CD4-positive, CD25-positive, alpha-beta regulatory T cell (primary cell): Measurements from ENCODE around the gene MOGAT2. TPM values are rescaled to one million over a fixed set of nuclear protein-coding genes. Genes with fewer than 3 reads are reported as not detected.
"Not testable (repeated sequence)": the region's sequence is repeated elsewhere in the genome, so short reads cannot be mapped to it uniquely, and the experiment has no call there.

ENCODE experiments used
- ATAC-seq, 2 donors: fragments of 150-1000 bp; cut with Tn5 transposase; one replicate each; pipeline ENCODE4 v1.10.0; 2021; ENCODE audit warnings: low read depth in 2 of 2, moderate number of reproducible peaks in 2 of 2, moderate library complexity in 1 of 2
- DNase-seq, 3 donors: peaks; one replicate each; pipeline versions ENCODE4 v3.0.0 to v3.0.0-alpha.2; 2012 to 2022; ENCODE audit warnings: mixed read lengths in 1 of 3
- H3K27ac ChIP-seq: one replicate; pipeline ENCODE4 v1.7.0; 2013; ENCODE audit warnings: mild to moderate bottlenecking, low read length; ENCODE audit not compliant: insufficient read depth, poor library complexity, severe bottlenecking
- H3K27me3 ChIP-seq: one replicate; pipeline ENCODE4 v1.7.0; 2013; ENCODE audit warnings: low read length; ENCODE audit not compliant: control insufficient read depth, insufficient read depth
- H3K36me3 ChIP-seq: one replicate; pipeline ENCODE4 v1.7.0; 2013; ENCODE audit warnings: mild to moderate bottlenecking, low read length, moderate library complexity; ENCODE audit not compliant: control insufficient read depth, insufficient read depth
- H3K4me1 ChIP-seq: 2 replicates; pipeline ENCODE4 v1.7.0; 2013; ENCODE audit warnings: mild to moderate bottlenecking, low read length; ENCODE audit not compliant: insufficient read depth, control insufficient read depth, poor library complexity, severe bottlenecking
- H3K4me3 ChIP-seq: one replicate; pipeline ENCODE4 v1.7.0; 2013; ENCODE audit warnings: low read depth, mild to moderate bottlenecking, low read length, moderate library complexity
- H3K9me3 ChIP-seq, 2 experiments: 1 replicate in 1 of 2; 2 replicates in 1 of 2; pipeline ENCODE4 v1.7.0; 2013; ENCODE audit warnings: low read length in 2 of 2, mild to moderate bottlenecking in 1 of 2, moderate library complexity in 1 of 2; ENCODE audit not compliant: control insufficient read depth in 2 of 2
- H3K27ac Mint-ChIP-seq, 3 donors: one replicate each; pipeline ENCODE4 v1.8.0; 2020 to 2022; ENCODE audit warnings: mild to moderate bottlenecking in 3 of 3, mixed read lengths in 3 of 3, moderate library complexity in 2 of 3
- H3K27me3 Mint-ChIP-seq: one replicate; pipeline ENCODE4 v1.8.0; 2022; ENCODE audit warnings: mild to moderate bottlenecking, mixed read lengths
- H3K36me3 Mint-ChIP-seq: one replicate; pipeline ENCODE4 v1.8.0; 2020; ENCODE audit warnings: mixed read lengths
- H3K4me1 Mint-ChIP-seq, 4 donors: one replicate each; pipeline ENCODE4 v1.8.0; 2020 to 2022; ENCODE audit warnings: mixed read lengths in 4 of 4, mild to moderate bottlenecking in 1 of 4
- H3K4me3 Mint-ChIP-seq, 4 donors: one replicate each; pipeline ENCODE4 v1.8.0; 2020 to 2022; ENCODE audit warnings: mild to moderate bottlenecking in 4 of 4, mixed read lengths in 4 of 4, moderate library complexity in 3 of 4
- H3K9me3 Mint-ChIP-seq, 7 donors: one replicate each; pipeline ENCODE4 v1.8.0; 2020 to 2022; ENCODE audit warnings: mixed read lengths in 7 of 7, mild to moderate bottlenecking in 3 of 7, moderate library complexity in 2 of 7
- polyA plus RNA-seq, 4 donors: library from polyadenylated mRNA; unstranded; fragments of 300-500 nt; fragmentation: Illumina TruSeq; gene quantifications; one replicate each; pipeline ENCODE4 v1.2.3, GENCODE V29; 2021
- total RNA-seq: library from RNA; stranded (reverse); gene quantifications from one replicate; pipeline ENCODE4 v1.2.3, GENCODE V29; 2022

MOGAT2 gene
- total and polyA plus RNA-seq, 5 donors from 2014 or later: not detected

- no peak overlapping the region for H3K27ac Mint-ChIP-seq
- no peak overlapping the region for H3K4me3 Mint-ChIP-seq
- no peaks in the 10 kb centered on the region for H3K36me3 Mint-ChIP-seq
- H3K27me3 Mint-ChIP-seq: peaks cover 17% of the 10 kb centered on the region
- DNase-seq (no peak), ATAC-seq (no peak)
- Histone ChIP-seq H3K27me3 (no peaks in the 10 kb centered on the region), H3K9me3 (no peaks in the 10 kb centered on the region), H3K4me3 (no peak overlapping the region), H3K27ac (no peak overlapping the region), H3K36me3 (no peaks in the 10 kb centered on the region), H3K4me1 (no peaks in the 10 kb centered on the region)
- H3K4me1 Mint-ChIP-seq: no peaks in the 10 kb centered on the region
- no peaks in the 10 kb centered on the region for H3K9me3 Mint-ChIP-seq
Measured at GRCh38 chr11:75734491-75735180, 17.0 kb downstream of the MOGAT2 start.

GRCh38 chr11:75735181-75735845, 17.7 kb downstream of the MOGAT2 start:
- H3K36me3 ChIP-seq: no peaks in the 10 kb centered on the region
- no peak overlapping the region for H3K27ac ChIP-seq
- Mint-ChIP-seq H3K36me3 (no peaks in the 10 kb centered on the region), H3K27me3 (peaks cover 21% of the 10 kb centered on the region), H3K4me1 (no peaks in the 10 kb centered on the region), H3K27ac (no peak overlapping the region), H3K9me3 (no peaks in the 10 kb centered on the region), H3K4me3 (no peak overlapping the region)
- peaks cover 2% of the 10 kb centered on the region for H3K27me3 ChIP-seq
- DNase-seq (no peak), ATAC-seq (no peak)
- no peaks in the 10 kb centered on the region for H3K4me1 ChIP-seq
- H3K4me3 ChIP-seq: no peak overlapping the region
- H3K9me3 ChIP-seq: no peaks in the 10 kb centered on the region

- Histone ChIP-seq H3K9me3 (no peaks in the 10 kb centered on the region), H3K36me3 (no peaks in the 10 kb centered on the region), H3K27ac (no peak overlapping the region), H3K27me3 (peaks cover 11% of the 10 kb centered on the region), H3K4me1 (no peaks in the 10 kb centered on the region), H3K4me3 (no peak overlapping the region)
- H3K4me1 Mint-ChIP-seq: no peaks in the 10 kb centered on the region
- H3K27ac Mint-ChIP-seq: no peak overlapping the region
- no peak overlapping the region for H3K4me3 Mint-ChIP-seq
- no peaks in the 10 kb centered on the region for H3K36me3 Mint-ChIP-seq
- DNase-seq: no peak
- peaks cover 28% of the 10 kb centered on the region for H3K27me3 Mint-ChIP-seq
- ATAC-seq: no peak
- H3K9me3 Mint-ChIP-seq: no peaks in the 10 kb centered on the region
Measured at GRCh38 chr11:75737314-75737713, 19.7 kb downstream of the MOGAT2 start.

- H3K36me3 Mint-ChIP-seq: no peaks in the 10 kb centered on the region
- H3K27ac ChIP-seq: no peak overlapping the region
- H3K9me3 ChIP-seq: no peaks in the 10 kb centered on the region
- H3K4me3 ChIP-seq: no peak overlapping the region
- no peak for ATAC-seq
- H3K4me3 Mint-ChIP-seq: no peak overlapping the region
- H3K4me1 Mint-ChIP-seq: no peaks in the 10 kb centered on the region
- no peak for DNase-seq
- H3K27me3 ChIP-seq: peaks cover 18% of the 10 kb centered on the region
- peaks cover 36% of the 10 kb centered on the region for H3K27me3 Mint-ChIP-seq
- no peaks in the 10 kb centered on the region for H3K9me3 Mint-ChIP-seq
- H3K36me3 ChIP-seq: no peaks in the 10 kb centered on the region
- H3K27ac Mint-ChIP-seq: no peak overlapping the region
- H3K4me1 ChIP-seq: no peaks in the 10 kb centered on the region
Measured at GRCh38 chr11:75740681-75741080, 23.0 kb downstream of the MOGAT2 start.

GRCh38 chr11:75743159-75743558, 25.5 kb downstream of the MOGAT2 start:
- H3K4me1 ChIP-seq, H3K4me1 Mint-ChIP-seq, H3K9me3 Mint-ChIP-seq, H3K27ac Mint-ChIP-seq, H3K27ac ChIP-seq, H3K36me3 Mint-ChIP-seq, H3K9me3 ChIP-seq, H3K36me3 ChIP-seq, ATAC-seq, DNase-seq, H3K4me3 Mint-ChIP-seq, H3K4me3 ChIP-seq: not testable (repeated sequence)
- H3K27me3 ChIP-seq: peaks cover 18% of the 10 kb centered on the region
- H3K27me3 Mint-ChIP-seq: peaks cover 47% of the 10 kb centered on the region

- Histone ChIP-seq H3K4me1 (no peaks in the 10 kb centered on the region), H3K27me3 (peaks cover 18% of the 10 kb centered on the region), H3K4me3 (no peak overlapping the region), H3K9me3 (no peaks in the 10 kb centered on the region), H3K36me3 (no peaks in the 10 kb centered on the region), H3K27ac (no peak overlapping the region)
- no peak overlapping the region for H3K27ac Mint-ChIP-seq
- DNase-seq (no peak), ATAC-seq (no peak)
- no peak overlapping the region for H3K4me3 Mint-ChIP-seq
- H3K9me3 Mint-ChIP-seq: peaks cover 0 to 5% (median 0%) of the 10 kb centered on the region in 7 donors
- H3K4me1 Mint-ChIP-seq: peaks cover 0 to 5% (median under 1%) of the 10 kb centered on the region in 4 donors
- H3K27me3 Mint-ChIP-seq: peaks cover 43% of the 10 kb centered on the region
- no peaks in the 10 kb centered on the region for H3K36me3 Mint-ChIP-seq
Measured at GRCh38 chr11:75743711-75744563, 26.3 kb downstream of the MOGAT2 start.

- no peaks in the 10 kb centered on the region for H3K4me1 ChIP-seq
- Mint-ChIP-seq H3K27me3 (peaks cover 36% of the 10 kb centered on the region), H3K9me3 (peaks cover 0 to 5% (median 0%) of the 10 kb centered on the region in 7 donors), H3K4me1 (peaks cover 0 to 5% (median under 1%) of the 10 kb centered on the region in 4 donors), H3K36me3 (no peaks in the 10 kb centered on the region), H3K27ac (no peak overlapping the region), H3K4me3 (no peak overlapping the region)
- peaks cover 13% of the 10 kb centered on the region for H3K27me3 ChIP-seq
- H3K9me3 ChIP-seq: no peaks in the 10 kb centered on the region
- no peak overlapping the region for H3K4me3 ChIP-seq
- no peak for ATAC-seq
- H3K36me3 ChIP-seq: no peaks in the 10 kb centered on the region
- no peak for DNase-seq
- no peak overlapping the region for H3K27ac ChIP-seq
Measured at GRCh38 chr11:75745807-75746206, 28.2 kb downstream of the MOGAT2 start.
